GM10248 (cell line): Measurements from ENCODE around the gene NPL.

Experiments
- CTCF ChIA-PET: fragments of 300-600 bp; sonication (Branson Sonifier 250); formaldehyde crosslinking; extraction: SDS; loops from one replicate; lab custom pipeline; 2021; ENCODE audit warnings: antibody characterized with exemption; lab: Yijun Ruan, JAX
- POLR2A ChIA-PET: fragments of 350-650 bp; sonication (Branson Sonifier 250); formaldehyde crosslinking; extraction: SDS; loops from one replicate; lab custom pipeline; 2020; ENCODE audit warnings: antibody characterized with exemption; lab: Yijun Ruan, JAX
- DNase-seq: peaks from one replicate; pipeline ENCODE4 v3.0.0; 2012; ENCODE audit errors: extremely low spot score
- CTCF ChIP-seq: IDR thresholded peaks from 2 replicates; pipeline ENCODE4 v1.5.1; 2012; ENCODE audit warnings: mild to moderate bottlenecking, low read depth; ENCODE audit errors: extremely low read depth, missing control alignments, control extremely low read depth

NPL gene

GRCh38 chr1:182857212-182857611 lies 67.6 kb downstream of the NPL start:
- no peak for TF ChIP-seq CTCF
- ChIA-PET CTCF (interaction anchor here (1.7 to 2.6 kb wide), 3 partner anchors 9 to 261 kb away, joined by 4 to 7 read pairs (median 6); no protein-coding TSS in a partner anchor), POLR2A (no interaction called here)
- no peak for DNase-seq

GRCh38 chr1:182860658-182861057 lies 71.1 kb downstream of the NPL start:
- DNase-seq: no peak
- POLR2A ChIA-PET: no interaction called here
- CTCF ChIA-PET: no interaction called here
- TF ChIP-seq CTCF: no peak

- DNase-seq: no peak
- TF ChIP-seq CTCF: no peak
- POLR2A ChIA-PET: no interaction called here
- CTCF ChIA-PET: interaction anchor here (1.4 kb wide), 1 partner anchor 9 kb away, joined by 4 read pairs; no protein-coding TSS in a partner anchor
Observed at GRCh38 chr1:182861994-182862393, 72.4 kb downstream of the NPL start.

GRCh38 chr1:182862827-182863226 lies 73.3 kb downstream of the NPL start:
- TF ChIP-seq CTCF: no peak
- POLR2A ChIA-PET: no interaction called here
- CTCF ChIA-PET: interaction anchor here (1.4 kb wide), 1 partner anchor 10 kb away, joined by 4 read pairs; no protein-coding TSS in a partner anchor
- DNase-seq: no peak

- DNase-seq: no peak
- ChIA-PET CTCF (interaction anchor here (2.9 kb wide), 1 partner anchor 17 kb away, joined by 9 read pairs; no protein-coding TSS in a partner anchor), POLR2A (no interaction called here)
- no peak for TF ChIP-seq CTCF
Observed at GRCh38 chr1:182863940-182864339, 74.4 kb downstream of the NPL start.

- TF ChIP-seq CTCF: no peak
- no peak for DNase-seq
- ChIA-PET POLR2A (no interaction called here), CTCF (no interaction called here)
Observed at GRCh38 chr1:182867861-182868260, 78.3 kb downstream of the NPL start.
